ENCODE data around the gene PSMA6. TPM values are rescaled to one million over a fixed set of nuclear protein-coding genes. Genes with fewer than 3 reads are reported as not detected.

The PSMA6 gene
- total RNA-seq, 1 experiment from 2014 or later = 210 TPM

DNA sequence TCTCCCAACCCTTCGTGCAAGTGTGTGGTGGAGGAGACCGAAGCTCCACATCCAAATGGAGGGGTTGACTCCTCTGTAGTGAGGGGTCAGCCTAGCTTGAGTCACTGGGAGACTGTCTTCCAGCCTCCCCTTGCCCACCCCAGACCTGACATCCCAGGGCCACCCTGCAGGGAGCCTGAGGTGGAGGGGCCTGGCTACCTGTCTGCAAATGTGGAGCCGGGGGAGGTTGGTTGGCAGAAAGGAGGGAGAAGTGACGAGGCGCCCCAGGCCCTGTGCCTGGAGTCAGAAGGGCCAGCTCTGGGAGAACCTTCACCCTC lies 74.8 kb downstream of the PSMA6 start (continued):
- TF ChIP-seq, protein P1, sequence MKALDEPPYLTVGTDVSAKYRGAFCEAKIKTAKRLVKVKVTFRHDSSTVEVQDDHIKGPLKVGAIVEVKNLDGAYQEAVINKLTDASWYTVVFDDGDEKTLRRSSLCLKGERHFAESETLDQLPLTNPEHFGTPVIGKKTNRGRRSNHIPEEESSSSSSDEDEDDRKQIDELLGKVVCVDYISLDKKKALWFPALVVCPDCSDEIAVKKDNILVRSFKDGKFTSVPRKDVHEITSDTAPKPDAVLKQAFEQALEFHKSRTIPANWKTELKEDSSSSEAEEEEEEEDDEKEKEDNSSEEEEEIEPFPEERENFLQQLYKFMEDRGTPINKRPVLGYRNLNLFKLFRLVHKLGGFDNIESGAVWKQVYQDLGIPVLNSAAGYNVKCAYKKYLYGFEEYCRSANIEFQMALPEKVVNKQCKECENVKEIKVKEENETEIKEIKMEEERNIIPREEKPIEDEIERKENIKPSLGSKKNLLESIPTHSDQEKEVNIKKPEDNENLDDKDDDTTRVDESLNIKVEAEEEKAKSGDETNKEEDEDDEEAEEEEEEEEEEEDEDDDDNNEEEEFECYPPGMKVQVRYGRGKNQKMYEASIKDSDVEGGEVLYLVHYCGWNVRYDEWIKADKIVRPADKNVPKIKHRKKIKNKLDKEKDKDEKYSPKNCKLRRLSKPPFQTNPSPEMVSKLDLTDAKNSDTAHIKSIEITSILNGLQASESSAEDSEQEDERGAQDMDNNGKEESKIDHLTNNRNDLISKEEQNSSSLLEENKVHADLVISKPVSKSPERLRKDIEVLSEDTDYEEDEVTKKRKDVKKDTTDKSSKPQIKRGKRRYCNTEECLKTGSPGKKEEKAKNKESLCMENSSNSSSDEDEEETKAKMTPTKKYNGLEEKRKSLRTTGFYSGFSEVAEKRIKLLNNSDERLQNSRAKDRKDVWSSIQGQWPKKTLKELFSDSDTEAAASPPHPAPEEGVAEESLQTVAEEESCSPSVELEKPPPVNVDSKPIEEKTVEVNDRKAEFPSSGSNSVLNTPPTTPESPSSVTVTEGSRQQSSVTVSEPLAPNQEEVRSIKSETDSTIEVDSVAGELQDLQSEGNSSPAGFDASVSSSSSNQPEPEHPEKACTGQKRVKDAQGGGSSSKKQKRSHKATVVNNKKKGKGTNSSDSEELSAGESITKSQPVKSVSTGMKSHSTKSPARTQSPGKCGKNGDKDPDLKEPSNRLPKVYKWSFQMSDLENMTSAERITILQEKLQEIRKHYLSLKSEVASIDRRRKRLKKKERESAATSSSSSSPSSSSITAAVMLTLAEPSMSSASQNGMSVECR (CRISPR knock-in tag; IDR thresholded peaks at IDR 0.05; ENCODE audit: borderline replicate concordance) = no peak

Other genes starting within 250 kb of the PSMA6 start
- 36.8 to 44.7 TPM (median 44.3 TPM) in 3 replicates for gene FAM177A1, start 246.1 kb upstream of the PSMA6 start, total RNA-seq (2021)
- gene PPP2R3C, start 170.4 kb upstream of the PSMA6 start, total RNA-seq (2021) = 31.2 to 33.8 TPM (median 31.6 TPM) in 3 replicates
- 33.6 to 44.1 TPM (median 36.7 TPM) in 3 replicates for gene PRORP, start 169.8 kb upstream of the PSMA6 start, total RNA-seq (2021)
- 29.3 to 32.1 TPM (median 31.3 TPM) in 3 replicates for gene NFKBIA, start 112.4 kb downstream of the PSMA6 start, total RNA-seq (2021)
- gene INSM2, start 241.8 kb downstream of the PSMA6 start, total RNA-seq (2021) = 0.07 TPM in 1 of 3 replicates, not detected in the others